ENCODE data around the gene VOPP1. TPM values are rescaled to one million over a fixed set of nuclear protein-coding genes. Genes with fewer than 3 reads are reported as not detected.
A peak's percentile ranks its signal among the peaks of the same experiment; 100 is the strongest.
"Not testable (repeated sequence)": the region's sequence is repeated elsewhere in the genome, so short reads cannot be mapped to it uniquely, and the experiment has no call there.

Gene VOPP1, protein sequence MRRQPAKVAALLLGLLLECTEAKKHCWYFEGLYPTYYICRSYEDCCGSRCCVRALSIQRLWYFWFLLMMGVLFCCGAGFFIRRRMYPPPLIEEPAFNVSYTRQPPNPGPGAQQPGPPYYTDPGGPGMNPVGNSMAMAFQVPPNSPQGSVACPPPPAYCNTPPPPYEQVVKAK
- total RNA-seq: 45.6 and 47.8 TPM in 2 replicates
- long read RNA-seq, transcript VOPP1-201 (5 exons, 2,962 nt): major isoform, 41 of 69 reads
- long read RNA-seq, partial matches to known transcripts: 4 of 69 reads
- long read RNA-seq, other reads (novel, unspliced or antisense): 24 of 69 reads

DNA sequence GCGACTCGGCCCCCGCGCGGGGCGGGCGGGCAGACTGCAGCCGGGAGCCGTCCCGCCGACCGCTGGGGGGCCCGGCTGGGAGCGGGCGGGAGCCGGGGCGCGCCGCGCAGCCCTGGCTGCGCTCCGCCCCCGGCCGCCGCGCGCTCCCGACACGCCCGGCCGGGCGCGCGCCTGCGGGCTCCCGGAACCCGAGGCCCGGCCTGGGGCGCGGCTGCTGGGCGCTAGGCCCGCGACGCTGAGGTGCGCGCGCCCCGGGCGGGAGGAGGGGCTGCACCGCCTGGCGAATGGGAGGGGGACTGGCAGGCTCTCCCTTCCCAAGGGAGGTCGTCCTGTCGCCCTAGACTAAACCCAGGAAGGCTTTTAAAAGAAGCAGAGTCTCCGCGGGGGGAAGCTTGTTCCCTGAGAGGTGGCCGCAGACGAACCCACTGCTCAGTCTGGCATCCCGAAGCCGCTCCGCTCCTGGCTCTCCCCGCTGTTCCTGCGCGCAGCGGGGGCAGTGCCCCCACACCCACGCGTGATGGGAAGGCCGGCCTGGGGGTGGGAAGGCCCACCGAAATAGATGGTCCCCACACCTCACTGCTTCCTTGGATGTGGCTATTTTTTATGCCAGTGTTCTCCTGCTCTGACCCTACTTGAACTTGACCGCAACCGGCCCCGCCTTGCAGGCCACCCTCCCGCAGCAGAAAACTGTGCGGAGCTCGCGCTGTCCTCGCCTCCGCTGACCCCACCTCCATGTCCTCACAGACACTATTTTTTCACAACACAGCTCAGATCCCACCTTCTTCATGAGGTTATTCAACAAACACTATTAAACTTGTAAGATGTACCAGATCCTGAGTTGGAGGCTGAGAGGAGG lies at the start of gene VOPP1:
VOPP1 (minus strand) TSS at position 125 of the 856 bp plus-strand sequence. CDS start 178 bp downstream, outside the sequence.
- Mint-ChIP-seq H3K27me3 (peaks cover 30% of the 10 kb centered on the region), H3K4me1 (ENCODE audit: low read depth) (peaks cover 20% of the 10 kb centered on the region), H3K9me3 (ENCODE audit: low read depth) (no peaks in the 10 kb centered on the region)

GRCh38 chr7:55618913-55619312 lies 46.6 kb upstream of the VOPP1 start:
- no peak for TF ChIP-seq CTCF (IDR thresholded peaks at IDR 0.05; ENCODE audit: unreplicated experiment)
- Mint-ChIP-seq H3K36me3 (ENCODE audit: insufficient read depth) (no peaks in the 10 kb centered on the region), H3K4me1 (ENCODE audit: low read depth) (no peaks in the 10 kb centered on the region), H3K4me3 (ENCODE audit: low read depth) (no peak overlapping the region), H3K27me3 (no peaks in the 10 kb centered on the region), H3K9me3 (ENCODE audit: low read depth) (peaks cover 26% of the 10 kb centered on the region), H3K27ac (no peak overlapping the region)
- DNase-seq (ENCODE audit: low spot score, unreplicated experiment): no peak

More for the DNA sequence above, at the start of gene VOPP1:
- Mint-ChIP-seq H3K4me3 (ENCODE audit: low read depth) (peak within 1 kb of the TSS; percentile 94), H3K36me3 (ENCODE audit: insufficient read depth) (no peaks in the 10 kb centered on the region), H3K27ac (peak within 1 kb of the TSS; percentile 93)
- no peak for TF ChIP-seq CTCF (IDR thresholded peaks at IDR 0.05; ENCODE audit: unreplicated experiment)
- peak; percentile 60 for DNase-seq (ENCODE audit: low spot score, unreplicated experiment)

- H3K27ac Mint-ChIP-seq; H3K4me3 Mint-ChIP-seq (ENCODE audit: low read depth); H3K4me1 Mint-ChIP-seq (ENCODE audit: low read depth); H3K27me3 Mint-ChIP-seq; DNase-seq (ENCODE audit: low spot score, unreplicated experiment); H3K36me3 Mint-ChIP-seq (ENCODE audit: insufficient read depth): not testable (repeated sequence)
- H3K9me3 Mint-ChIP-seq (ENCODE audit: low read depth): peaks cover 15% of the 10 kb centered on the region
Measured at GRCh38 chr7:55614365-55615064, 42.2 kb upstream of the VOPP1 start.

- not testable (repeated sequence) for H3K4me3 Mint-ChIP-seq (ENCODE audit: low read depth); H3K9me3 Mint-ChIP-seq (ENCODE audit: low read depth); H3K27me3 Mint-ChIP-seq; H3K36me3 Mint-ChIP-seq (ENCODE audit: insufficient read depth); H3K4me1 Mint-ChIP-seq (ENCODE audit: low read depth); H3K27ac Mint-ChIP-seq; DNase-seq (ENCODE audit: low spot score, unreplicated experiment)
Measured at GRCh38 chr7:55609726-55610125, 37.4 kb upstream of the VOPP1 start.

- not testable (repeated sequence) for H3K9me3 Mint-ChIP-seq (ENCODE audit: low read depth); H3K27me3 Mint-ChIP-seq; H3K4me1 Mint-ChIP-seq (ENCODE audit: low read depth); H3K4me3 Mint-ChIP-seq (ENCODE audit: low read depth); DNase-seq (ENCODE audit: low spot score, unreplicated experiment); H3K27ac Mint-ChIP-seq; H3K36me3 Mint-ChIP-seq (ENCODE audit: insufficient read depth)
Measured at GRCh38 chr7:55605661-55606060, 33.4 kb upstream of the VOPP1 start.

DNA sequence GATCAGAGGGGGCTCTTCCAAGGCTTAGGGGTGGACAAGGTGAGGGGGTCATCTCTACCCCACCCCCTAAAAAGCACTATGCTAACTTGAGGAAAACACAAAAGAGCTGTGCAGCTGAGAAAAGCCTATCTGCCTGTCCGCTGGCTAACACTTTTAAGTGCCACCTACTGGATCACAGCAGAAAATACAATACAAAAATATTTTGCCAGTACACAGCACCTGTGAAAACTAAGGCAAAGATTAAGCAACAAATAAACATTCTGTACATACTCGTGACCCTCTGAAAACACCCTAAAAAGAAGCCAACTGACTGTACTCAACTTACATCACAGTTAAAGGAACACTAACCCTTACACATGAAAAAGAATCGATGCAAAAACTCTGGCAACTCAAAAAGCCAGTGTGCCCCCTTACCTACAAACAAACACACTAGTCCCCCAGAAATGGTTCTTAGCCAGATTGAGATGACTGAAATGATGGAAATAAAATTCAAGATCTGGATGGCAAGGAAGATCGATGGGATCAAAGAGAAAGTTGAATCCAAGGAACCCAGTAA lies 25.7 kb upstream of the VOPP1 start:
- not testable (repeated sequence) for H3K9me3 Mint-ChIP-seq (ENCODE audit: low read depth); H3K4me1 Mint-ChIP-seq (ENCODE audit: low read depth); H3K36me3 Mint-ChIP-seq (ENCODE audit: insufficient read depth); DNase-seq (ENCODE audit: low spot score, unreplicated experiment); H3K27me3 Mint-ChIP-seq; H3K27ac Mint-ChIP-seq; H3K4me3 Mint-ChIP-seq (ENCODE audit: low read depth)
- peak; percentile 52 for TF ChIP-seq CTCF (IDR thresholded peaks at IDR 0.05; ENCODE audit: unreplicated experiment)

- H3K4me1 Mint-ChIP-seq (ENCODE audit: low read depth); DNase-seq (ENCODE audit: low spot score, unreplicated experiment); H3K36me3 Mint-ChIP-seq (ENCODE audit: insufficient read depth); H3K4me3 Mint-ChIP-seq (ENCODE audit: low read depth); H3K9me3 Mint-ChIP-seq (ENCODE audit: low read depth); H3K27me3 Mint-ChIP-seq; H3K27ac Mint-ChIP-seq: not testable (repeated sequence)
Measured at GRCh38 chr7:55597214-55597739, 25.0 kb upstream of the VOPP1 start.

Measured in progenitor cell of endocrine pancreas (in vitro differentiated cells).